Measurements from ENCODE around the gene CD200R1.

CD200R1 gene

DNA sequence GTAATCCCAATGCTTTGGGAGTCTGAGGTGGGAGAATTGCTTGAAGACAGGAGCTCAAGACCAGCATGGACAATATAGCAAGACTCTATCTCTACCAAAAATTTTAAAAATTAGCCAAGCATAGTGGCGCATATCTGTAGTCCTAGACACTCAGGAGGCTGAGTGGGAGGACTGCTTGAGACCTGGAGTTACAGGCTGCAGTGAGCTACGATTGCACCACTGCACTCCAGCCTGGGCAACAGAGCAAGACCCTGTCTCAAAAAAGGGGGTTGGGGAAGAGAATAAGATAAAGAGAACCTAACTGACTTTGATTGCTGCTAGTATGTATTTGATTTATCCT lies 755 bp downstream of the CD200R1 start:
- no peak for TF ChIP-seq CTCF (conservative IDR thresholded peaks at IDR 0.05)
- H3K27ac ChIP-seq, result no peak overlapping the region

DNA sequence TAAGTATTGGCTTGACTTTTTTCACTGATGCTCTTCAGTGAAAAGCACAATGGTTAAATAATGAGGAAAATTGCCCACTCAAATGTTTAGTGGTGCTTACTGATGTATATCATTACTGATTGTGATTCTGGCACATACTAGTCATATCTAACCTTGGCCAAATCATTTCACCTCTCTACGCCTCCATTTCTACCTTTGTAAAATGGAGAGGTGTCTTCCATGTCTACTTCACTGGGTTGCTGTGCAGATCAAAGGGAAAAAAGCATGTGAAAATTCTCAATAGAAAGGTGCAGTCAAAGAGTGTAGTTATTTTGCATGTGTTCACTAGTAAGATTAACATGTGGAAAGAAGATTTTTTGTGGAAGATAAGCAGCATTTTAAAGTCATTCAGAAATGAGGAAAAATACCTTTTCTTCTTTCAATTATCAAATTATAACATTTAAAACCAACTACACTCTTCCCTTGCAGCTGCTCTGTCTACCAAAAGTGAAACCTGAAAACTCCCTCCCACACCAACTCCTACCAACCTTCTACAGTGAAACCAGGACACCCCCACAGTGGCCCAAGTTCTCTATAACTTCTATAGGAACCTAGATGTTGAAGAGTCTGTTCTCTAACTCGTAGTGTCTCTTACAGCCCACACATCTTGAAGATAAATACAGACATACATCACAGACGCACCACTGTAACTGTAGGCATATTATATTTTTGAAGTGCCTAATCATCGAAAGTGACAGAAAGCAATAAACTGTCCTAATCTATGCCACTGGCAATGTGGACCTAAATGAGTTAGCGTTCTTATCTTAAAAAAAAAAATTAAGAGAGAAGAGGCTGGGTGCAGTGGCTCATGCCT lies 1.4 kb downstream of the CD200R1 start:
- TF ChIP-seq CTCF (conservative IDR thresholded peaks at IDR 0.05), result no peak
- H3K27ac ChIP-seq, result no peak overlapping the region

DNA sequence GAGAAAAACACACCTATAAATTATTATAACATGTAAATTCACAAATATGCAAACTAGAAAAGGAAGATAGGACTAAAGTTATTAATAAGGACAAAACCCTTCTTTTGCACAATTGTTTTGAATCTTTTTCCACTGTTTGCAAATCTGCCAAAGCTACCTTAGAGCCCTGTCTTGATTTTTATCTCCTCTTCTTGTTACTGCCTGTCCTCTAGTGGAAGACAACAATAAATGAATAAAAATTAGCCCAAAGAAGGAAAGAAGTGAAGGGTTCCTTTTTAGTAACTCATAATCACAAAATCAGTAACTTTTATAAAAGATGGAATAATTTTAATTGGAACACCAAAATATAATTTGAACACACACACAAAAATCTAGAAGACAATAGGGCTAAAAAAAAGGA lies 2.7 kb downstream of the CD200R1 start:
- no peak overlapping the region for H3K27ac ChIP-seq
- TF ChIP-seq CTCF (conservative IDR thresholded peaks at IDR 0.05), result peak; percentile 48

GRCh38 chr3:112967828-112968227 lies 7.1 kb downstream of the CD200R1 start:
- H3K27ac ChIP-seq, result no peak overlapping the region
- no peak for TF ChIP-seq CTCF (conservative IDR thresholded peaks at IDR 0.05)

DNA sequence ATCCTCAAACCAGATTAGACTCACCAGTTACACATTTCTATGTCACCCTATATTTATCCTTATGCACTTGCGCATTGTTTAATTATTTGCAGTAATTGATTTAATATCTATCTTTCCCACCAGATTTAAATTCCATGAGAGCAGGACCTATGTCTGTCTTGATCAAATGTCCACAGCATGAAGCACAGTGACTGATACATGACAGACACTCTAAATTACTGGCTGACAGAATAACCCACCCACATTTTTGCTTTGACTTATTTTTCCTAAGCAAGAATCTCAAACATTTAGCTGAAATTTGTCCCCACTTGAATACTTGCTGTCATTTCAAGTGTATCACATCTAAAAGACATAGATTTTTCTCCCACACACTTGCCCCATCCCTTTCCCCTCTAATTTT lies 7.5 kb downstream of the CD200R1 start:
- no peak for TF ChIP-seq CTCF (conservative IDR thresholded peaks at IDR 0.05)
- no peak overlapping the region for H3K27ac ChIP-seq

- H3K27ac ChIP-seq, result no peak overlapping the region
- no peak for TF ChIP-seq CTCF (conservative IDR thresholded peaks at IDR 0.05)
These were observed 8.3 kb downstream of the CD200R1 start for GRCh38 chr3:112966633-112967032.

GRCh38 chr3:112965656-112966055 lies 9.2 kb downstream of the CD200R1 start:
- TF ChIP-seq CTCF (conservative IDR thresholded peaks at IDR 0.05), result no peak
- H3K27ac ChIP-seq, result no peak overlapping the region

Data from VCaP (cell line).